Stimulated activated CD8-positive, alpha-beta memory T cell treated with anti-CD3 and anti-CD28 coated beads, Interleukin-7, amount 100 ng/mL, for 4 hours (primary cell): Measurements from ENCODE around the gene RAP1GDS1.

Experiments
- DNase-seq, 2 donors: peaks; one replicate each; pipeline ENCODE4 v3.0.0-alpha.2; 2020; ENCODE audit warnings: low read depth in 2 of 2

The RAP1GDS1 gene

DNA sequence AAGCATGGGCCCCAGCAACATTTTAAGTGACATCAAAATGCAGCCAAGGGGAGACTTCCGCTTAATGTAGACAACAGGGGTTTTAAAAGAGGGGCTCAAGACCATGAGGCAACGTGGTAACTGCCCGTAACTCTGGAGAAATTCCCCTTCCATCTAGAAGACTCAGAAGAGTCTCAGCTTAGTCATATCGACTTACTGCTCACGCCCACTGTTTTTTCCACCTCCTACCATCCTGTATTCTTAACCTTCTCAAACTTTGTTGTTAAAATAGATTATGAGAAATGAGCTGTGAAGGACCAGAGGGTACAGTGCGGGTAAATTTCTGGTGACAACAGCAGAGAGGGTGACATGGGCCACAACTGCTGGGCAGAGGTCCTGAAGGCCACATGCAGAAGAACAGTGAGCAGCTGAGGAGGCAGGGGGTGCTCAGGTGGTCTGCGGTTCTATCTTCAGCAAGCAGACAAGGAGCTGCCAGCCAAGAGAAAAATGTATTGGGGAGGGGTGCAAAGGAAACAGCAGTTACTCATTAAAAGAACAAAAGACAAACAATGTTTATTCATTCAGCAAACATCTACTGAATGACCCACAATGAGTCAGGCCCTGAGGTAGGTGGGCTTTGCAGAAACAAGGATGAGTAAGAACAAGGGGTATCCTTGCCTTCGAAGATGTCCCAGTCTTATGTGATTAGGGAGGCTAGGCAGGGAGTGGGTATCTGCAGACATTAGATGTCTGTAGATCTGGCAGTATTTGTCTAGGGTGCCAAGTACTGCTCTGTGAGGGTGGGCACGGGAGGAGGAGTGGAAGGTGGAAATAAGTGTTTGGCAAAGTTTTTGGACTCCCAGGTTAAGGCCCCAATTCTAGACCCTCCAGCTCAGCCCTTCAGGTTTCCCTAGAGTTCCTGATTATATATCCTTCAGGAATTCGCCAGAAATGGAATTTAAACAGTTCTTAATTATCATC, 221.9 kb downstream of the RAP1GDS1 start:
- DNase-seq = no peak

DNA sequence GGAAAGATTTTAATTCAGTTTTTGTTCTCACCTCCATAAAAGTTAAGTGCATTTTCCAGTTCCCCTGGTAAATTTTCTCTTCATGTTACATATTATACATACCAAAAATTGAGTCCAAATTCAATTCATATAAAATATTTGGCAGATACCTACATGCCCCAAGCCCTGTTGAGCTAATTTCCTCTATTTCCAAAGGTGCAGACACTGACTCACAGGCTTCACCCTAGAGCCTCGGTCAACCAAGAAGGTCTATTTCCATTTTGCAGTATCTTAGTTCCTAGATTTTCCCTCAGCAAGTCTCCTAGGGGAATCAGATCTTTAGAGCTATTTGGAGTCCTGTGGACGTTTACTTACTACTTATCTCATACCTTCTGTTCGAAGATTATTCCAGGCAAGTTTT, 222.8 kb downstream of the RAP1GDS1 start:
- DNase-seq = no peak

DNA sequence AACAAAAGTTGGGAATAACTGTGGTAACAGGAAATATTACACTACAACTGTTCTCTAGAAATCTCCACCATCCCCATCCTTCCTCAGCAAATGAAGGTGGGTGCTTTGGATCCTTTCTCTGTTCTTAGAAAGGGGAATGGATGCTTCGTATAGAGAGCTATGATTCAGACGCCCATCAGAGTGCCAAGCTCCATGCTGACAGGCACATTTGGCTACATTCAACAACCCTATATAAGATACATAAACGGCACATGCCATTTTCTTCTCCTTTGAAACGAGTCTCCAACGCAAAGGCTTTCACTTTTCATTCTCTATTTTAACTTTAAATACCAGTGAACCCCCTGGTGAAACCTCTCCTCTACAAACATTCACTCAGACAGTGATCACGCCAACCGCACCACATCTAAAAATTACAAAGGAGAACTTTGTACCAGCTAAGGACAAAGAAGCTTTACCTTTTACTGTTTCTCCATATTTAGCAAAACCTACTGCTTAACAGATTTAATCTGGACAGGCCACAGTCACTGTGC, 224.7 kb downstream of the RAP1GDS1 start:
- no peak for DNase-seq

DNA sequence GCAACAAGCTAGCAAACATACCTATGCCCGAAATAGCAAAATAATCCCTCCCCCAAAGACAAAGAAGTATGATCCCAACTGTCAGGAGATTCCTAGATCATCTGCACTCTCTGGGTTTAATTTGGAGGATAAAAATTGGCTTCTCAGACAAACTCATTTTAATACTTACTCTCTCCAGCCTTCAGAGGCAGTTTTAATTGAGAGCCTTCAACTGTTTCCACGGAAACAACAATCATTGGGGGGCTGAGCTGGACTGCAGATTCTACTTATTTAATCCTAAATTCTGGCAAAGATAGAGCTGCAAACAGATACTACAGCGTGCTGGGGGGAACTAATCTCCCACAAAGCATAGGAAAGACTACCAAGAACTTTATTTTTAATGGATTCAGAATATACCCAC, 229.1 kb downstream of the RAP1GDS1 start:
- DNase-seq = no peak

DNA sequence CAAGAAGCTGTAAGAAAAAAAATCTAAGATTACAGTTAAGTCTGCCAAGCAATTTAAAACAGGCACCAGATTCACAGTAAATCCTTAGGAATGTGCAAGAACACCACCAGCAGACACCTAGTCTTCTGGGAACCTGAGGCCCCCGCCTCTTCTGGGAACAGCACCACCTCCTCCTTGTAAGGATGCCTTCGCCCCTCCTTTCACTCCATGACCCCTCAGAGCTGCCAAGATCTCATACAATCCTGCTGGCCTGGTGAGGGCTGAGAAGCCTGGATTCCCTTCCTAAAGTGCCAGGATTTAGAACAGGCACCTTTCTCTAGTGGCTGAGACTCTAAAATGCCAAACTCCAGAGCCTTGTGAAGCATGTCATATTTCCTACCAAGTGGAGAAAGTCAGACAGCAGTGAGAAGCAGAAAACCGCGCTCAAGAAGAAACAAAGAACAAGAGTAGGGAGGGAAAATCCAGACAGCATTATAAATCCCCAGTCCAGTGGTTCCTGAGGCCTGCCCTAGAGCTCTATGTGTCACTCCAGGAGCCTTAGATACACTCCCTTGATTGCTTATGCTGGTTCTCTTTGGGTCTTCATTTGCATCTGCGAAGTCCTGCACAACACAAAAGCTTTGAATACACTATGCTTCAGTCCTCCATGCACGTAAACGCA, 230.8 kb downstream of the RAP1GDS1 start:
- DNase-seq = no peak

DNA sequence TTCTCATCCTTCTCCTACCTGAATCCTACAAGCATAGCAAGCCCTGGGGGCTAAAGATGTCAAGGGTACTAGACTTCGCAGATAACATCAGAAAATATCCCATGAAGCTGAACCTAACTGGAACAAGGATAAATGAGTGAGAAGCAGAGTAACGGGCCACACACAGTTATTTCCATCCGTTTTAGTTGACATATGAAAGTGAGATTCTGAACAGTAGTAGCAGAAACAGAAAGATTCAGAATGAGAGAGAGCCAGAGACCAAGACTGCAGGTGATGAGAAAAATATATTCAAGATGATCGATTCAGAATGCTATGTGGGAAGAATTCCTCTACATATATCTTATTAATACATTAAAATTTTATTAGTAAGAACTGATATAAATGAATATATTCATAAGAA, 232.1 kb downstream of the RAP1GDS1 start:
- no peak for DNase-seq
